PC-9 (cell line): ENCODE results near the gene DACH2.
"Not testable (repeated sequence)": the region's sequence is repeated elsewhere in the genome, so short reads cannot be mapped to it uniquely, and the experiment has no call there.

Source experiments
- CTCF ChIP-seq: fragments of 200-600 bp; sonication (generic); conservative IDR thresholded peaks from 2 replicates; pipeline ENCODE4 v1.6.1; 2017; ENCODE audit warnings: mixed run types, antibody characterized with exemption, mild to moderate bottlenecking, moderate library complexity
- EZH2 ChIP-seq: fragments of 200-600 bp; sonication (generic); IDR thresholded peaks from 2 replicates; pipeline ENCODE4 v1.8.0; 2017; ENCODE audit warnings: antibody characterized with exemption, low read depth

- not testable (repeated sequence) for TF ChIP-seq CTCF, EZH2
These were observed 33.1 kb downstream of the DACH2 start for GRCh38 chrX:86181325-86181724.
